Kidney capillary endothelial cell (primary cell): Measurements from ENCODE around the gene RFWD3.
A peak's percentile ranks its signal among the peaks of the same experiment; 100 is the strongest.
"Not testable (repeated sequence)": the region's sequence is repeated elsewhere in the genome, so short reads cannot be mapped to it uniquely, and the experiment has no call there.

Experiments used
- DNase-seq: peaks from one replicate; pipeline ENCODE4 v3.0.0-alpha.2; 2018; ENCODE audit warnings: low spot score

RFWD3 gene, protein sequence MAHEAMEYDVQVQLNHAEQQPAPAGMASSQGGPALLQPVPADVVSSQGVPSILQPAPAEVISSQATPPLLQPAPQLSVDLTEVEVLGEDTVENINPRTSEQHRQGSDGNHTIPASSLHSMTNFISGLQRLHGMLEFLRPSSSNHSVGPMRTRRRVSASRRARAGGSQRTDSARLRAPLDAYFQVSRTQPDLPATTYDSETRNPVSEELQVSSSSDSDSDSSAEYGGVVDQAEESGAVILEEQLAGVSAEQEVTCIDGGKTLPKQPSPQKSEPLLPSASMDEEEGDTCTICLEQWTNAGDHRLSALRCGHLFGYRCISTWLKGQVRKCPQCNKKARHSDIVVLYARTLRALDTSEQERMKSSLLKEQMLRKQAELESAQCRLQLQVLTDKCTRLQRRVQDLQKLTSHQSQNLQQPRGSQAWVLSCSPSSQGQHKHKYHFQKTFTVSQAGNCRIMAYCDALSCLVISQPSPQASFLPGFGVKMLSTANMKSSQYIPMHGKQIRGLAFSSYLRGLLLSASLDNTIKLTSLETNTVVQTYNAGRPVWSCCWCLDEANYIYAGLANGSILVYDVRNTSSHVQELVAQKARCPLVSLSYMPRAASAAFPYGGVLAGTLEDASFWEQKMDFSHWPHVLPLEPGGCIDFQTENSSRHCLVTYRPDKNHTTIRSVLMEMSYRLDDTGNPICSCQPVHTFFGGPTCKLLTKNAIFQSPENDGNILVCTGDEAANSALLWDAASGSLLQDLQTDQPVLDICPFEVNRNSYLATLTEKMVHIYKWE

DNA sequence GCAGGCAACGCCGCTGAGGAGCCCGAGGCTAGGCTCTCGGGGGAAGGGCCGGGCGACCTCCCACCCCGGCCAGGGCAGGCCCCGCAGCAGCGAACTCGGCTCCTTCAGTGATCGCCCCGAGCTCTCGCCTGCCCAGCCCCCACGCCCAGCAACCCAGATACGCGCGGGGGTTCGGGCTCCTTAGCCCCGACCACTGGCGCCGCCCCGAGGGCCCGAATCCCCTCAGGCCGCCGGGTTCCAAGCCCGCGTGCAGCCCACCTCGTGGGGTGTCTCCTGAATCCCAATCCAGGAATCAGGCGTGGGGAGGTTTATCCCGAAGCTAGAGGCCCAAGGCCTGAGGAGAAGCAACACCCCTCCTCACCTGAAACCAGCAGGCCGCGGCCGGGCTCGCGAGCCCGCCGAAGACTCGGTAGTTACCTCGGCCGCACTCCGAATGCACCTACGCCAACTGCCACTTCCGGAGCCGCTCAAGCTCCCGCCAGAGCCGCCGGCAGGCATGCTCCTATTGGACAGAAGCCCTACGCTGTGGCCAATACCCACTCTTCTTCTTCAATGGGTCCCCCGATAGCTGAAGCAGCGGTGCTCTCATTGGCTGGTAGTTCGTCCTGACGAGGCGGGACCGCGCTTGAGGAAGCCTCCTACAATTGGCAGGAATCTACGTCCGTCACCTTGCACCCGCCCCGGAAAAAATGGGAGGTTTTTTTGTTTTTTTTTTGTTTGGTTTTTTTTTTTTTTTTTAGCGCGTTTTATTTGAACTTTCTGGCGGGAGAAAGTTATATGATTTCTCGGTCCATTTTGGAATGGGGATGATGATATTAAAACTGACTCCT lies at the start of gene RFWD3:
Gene RFWD3, minus strand, starts transcription at position 453 of the 830 bp plus-strand sequence. CDS start 5,428 bp downstream, outside the sequence.
- peak; percentile 98 for DNase-seq

DNA sequence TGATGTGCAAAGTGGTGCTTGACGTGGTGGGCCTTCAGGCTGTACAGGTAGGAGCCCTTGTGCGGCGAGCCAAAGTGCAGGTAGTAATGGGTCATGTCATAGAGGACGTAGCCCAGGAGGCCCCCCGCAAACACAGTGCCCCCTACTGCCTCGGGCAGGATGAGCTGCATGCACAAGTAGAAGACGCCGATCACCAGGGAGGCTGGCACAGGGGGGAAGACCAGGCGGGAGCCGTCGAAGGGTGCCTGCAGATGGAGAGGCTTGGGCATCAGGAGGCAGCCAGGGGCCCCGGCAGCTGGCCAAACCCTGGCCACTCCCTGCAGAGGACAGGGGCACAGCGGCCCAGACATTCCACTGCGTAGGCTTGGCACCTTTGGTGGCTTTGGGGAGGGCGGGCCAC lies 49.7 kb upstream of the RFWD3 start:
- no peak for DNase-seq

DNA sequence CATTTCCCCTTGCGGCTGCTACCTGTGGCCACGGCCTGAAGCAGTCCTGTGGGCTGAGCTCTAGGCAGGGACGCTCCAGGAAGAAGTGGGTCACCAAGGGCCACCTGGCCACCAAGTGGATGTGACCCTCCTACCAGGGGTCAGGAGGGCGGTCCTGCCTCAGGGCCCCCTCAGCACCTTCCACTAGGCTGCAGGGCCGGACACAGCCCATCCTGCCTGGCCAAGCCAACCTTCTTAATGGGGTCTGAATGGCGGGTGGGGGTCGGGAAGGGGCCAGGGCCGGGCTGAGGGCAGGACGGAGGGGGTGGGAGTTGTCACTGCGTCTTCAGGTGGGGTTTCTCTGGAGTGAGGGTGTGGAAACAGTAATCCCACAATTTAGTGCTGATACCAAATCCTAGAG lies 47.2 kb upstream of the RFWD3 start:
- DNase-seq: no peak

DNA sequence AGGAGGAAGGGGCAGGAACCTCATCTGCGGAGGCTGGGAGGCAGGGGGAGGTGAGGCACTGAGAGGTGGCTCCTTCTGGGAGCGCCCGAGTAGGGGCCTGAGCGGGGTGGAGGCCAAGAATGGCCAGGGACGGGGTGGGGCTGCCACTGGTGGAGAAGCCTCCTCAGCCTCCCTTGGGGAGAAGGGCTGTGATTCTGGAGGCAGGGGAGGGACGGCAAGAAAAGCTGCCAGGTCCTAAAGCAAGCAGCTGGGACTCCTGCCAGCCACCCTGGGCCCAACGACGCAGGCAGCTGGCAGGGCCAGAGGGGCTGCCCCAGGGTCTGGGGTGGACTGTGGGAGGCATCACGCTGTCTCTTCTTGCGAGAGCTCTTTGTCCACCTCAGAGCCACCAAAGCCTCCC lies 46.6 kb upstream of the RFWD3 start:
- DNase-seq: no peak

DNA sequence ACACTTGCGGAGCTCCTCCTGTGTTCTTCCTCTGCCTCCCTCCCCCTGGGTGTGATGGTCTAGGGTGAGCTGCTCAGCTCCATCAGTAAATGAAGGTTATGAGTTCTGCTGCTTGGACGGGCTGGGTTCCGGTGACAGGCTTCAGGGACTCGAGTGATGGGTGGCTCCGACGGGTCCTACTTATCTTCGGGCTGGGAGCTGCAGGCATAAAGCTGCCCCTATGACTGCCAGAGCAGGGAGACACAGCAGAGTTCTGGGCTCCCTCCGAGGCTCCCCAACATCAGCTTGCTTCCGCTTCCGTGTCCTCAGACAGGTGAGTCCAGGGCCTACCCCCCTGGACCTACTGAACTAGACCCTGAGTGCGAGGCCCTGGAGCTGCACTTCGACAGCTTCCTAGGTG lies 45.3 kb upstream of the RFWD3 start:
- DNase-seq: no peak

DNA sequence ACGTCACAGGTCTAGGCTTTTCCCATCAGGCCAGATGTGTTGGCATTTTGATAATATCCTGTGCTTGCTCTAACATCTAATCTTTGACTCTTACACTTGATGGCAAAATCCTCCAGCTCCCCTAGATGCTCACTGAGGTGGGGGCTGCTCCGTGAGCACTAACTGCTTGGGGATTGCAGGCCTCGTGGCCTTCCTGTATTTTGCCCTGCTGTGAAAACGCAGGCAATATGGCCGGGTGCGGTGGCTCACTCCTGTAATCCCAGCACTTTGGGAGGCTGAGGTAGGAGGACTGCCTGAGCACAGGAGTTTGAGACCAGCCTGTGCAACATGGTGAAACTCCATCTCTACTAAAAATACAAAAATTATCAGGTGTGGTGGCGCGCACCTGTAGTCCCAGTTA lies 43.7 kb upstream of the RFWD3 start:
- no peak for DNase-seq

DNA sequence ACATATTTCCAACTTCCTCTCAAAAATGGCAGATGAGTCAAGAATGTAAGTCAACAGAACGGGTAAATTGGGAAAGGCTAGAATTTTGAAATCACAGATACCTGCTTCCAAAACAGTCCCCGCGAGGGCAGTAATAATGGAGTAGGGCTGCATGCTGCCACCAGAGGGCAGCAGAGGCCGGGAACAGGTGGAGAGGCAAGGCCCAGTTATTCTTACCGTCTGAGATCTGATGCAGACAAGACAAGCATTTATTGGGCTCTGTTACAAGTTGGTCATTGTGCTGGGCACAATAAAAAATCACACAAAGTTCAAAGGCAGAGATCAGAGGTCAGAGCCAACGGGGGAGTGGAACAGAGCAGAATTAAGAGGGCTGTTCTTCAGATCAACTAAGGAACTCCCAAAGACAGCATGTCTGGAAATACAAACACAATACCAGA lies 42.8 kb upstream of the RFWD3 start:
- DNase-seq: peak; percentile 67

DNA sequence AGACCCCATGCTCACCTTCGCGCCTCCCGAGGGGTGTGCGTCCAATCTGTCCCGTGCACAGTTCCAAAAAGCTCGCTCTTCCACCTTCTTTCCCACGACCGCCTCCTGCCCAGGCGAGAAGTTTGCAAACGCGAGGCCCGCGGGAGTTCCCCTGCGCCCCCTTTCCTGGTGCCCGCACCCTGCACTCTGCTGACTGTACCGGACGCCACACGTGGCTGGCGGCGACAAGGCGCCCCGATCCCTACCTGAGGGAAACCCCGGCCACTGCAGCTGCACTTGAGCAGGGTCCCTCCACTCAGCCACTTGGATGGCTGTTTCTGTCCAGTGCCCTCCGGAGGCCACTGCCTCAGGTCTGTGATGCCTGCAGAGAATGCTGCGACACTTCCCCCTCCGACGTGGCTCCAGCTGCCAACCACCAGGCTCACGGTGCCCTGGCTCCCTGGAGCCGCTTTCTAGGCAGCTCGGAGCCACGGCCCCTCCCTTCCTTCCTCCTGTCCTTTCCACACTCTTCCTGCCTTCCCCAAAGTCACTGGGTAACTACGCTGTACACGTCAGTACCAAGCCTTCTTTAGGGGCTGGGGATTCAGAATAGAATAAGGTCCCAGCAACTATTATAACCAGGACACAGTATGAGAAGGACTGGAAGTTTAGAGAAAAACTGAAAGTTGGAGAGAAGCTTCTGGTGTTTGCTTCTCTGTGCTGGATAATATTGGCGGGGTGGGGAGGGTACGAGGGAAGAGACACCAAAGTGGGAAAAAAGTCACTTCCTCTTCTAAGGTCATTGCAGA lies 34.0 kb upstream of the RFWD3 start, which contains the start of gene MLKL:
Gene MLKL, minus strand, starts transcription at position 425 of the 788 bp plus-strand sequence. CDS start 5,105 bp downstream, outside the sequence.
- DNase-seq: peak; percentile 91

DNA sequence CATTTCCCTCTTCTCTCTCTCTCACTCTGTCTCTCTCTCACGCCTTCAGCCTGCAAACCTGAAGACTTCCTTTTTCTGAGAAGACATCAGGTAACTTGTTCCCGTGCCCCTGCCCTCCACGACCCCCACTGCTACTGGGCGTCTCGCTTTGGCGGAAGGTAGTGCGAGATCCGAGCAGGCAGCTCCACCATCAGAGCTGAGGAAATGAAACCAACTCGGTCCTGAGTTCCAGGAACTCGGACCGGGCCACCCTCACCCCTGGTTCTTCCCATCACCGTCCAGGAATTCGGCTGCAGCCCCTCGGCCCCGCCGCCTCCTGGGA lies 33.4 kb upstream of the RFWD3 start:
- DNase-seq: no peak

DNA sequence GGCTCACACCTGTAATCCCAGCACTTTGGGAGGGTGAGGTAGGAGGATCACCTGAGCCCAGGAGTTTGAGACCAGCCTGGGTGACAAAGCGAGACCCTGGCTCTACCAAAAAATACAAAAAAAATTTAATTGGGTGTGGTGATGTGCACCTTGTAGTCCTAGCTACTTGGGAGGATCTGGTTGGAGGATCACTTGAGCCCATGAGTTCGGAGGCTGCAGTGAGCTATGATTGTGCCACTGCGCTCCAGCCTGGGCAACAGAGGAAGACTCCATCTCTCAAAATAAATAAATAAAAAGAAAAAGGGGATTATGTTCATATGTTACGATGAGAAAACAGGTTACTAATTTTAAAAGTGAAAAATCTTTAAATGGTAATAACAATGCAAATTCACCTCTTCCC lies 33.0 kb upstream of the RFWD3 start:
- DNase-seq: no peak

DNA sequence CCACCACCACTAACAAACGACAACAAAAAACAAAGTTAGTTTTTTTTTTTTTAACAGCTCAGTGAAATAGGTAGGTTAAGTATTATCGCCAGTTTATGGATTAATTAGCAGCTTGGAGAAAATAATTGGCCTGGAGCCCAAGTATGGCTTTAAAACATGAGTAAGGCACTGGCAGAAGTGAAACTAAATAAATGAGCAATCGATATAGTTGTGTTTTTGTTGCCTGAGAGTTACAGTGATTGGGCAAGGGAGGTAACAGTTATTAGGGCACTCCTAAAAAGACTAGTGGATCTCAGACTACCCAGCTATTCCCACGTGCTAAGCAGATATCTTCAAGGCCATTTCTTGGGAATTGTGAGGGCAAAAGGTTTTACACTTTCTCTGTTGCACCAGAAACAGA lies 31.5 kb upstream of the RFWD3 start:
- DNase-seq: no peak

DNA sequence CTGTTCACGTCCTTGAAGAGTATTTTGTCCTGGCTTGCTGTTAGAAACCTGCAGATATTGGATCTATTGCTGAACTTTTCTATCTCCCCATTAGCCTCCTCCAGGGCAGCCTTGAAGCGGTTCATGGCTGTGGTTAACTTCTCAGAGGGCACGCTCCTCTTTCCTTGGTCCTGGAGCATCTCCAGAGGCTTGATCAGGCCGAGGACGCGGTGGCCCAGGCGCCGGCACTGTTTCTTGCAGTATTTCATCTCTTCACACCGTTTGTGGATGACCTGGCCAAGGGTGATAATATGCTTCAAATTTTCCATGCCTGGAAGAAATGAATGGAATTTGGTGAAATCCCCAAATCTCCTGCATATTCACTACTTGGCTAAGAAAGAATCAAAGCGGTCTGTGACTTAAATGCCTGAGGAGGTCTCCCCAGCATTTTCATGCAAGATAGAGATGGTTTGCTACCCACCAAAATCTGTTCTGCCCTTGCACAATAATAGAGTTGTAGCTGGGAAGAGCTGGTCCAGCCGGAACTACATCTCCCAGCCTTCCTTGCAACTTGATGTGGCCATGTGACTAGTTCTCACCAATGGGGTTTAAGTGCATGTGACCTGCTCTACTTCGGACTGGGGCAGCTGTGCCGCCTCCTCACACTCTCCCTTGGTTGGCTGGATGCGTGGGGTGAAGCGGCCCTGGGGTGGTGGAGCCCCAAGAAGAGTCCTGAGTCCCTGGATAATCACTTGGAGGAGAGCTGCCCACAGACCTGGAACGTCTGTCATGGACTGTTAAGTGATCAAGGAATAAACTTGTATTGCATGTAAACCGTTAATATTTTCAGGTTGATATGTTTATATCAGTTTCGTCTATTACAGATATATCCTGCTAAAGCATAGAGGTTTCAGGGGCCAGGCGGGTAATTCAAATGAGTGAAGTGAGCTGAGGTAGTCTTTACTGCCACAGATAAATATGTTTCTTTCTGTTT lies 29.1 kb upstream of the RFWD3 start:
- peak; percentile 73 for DNase-seq

DNA sequence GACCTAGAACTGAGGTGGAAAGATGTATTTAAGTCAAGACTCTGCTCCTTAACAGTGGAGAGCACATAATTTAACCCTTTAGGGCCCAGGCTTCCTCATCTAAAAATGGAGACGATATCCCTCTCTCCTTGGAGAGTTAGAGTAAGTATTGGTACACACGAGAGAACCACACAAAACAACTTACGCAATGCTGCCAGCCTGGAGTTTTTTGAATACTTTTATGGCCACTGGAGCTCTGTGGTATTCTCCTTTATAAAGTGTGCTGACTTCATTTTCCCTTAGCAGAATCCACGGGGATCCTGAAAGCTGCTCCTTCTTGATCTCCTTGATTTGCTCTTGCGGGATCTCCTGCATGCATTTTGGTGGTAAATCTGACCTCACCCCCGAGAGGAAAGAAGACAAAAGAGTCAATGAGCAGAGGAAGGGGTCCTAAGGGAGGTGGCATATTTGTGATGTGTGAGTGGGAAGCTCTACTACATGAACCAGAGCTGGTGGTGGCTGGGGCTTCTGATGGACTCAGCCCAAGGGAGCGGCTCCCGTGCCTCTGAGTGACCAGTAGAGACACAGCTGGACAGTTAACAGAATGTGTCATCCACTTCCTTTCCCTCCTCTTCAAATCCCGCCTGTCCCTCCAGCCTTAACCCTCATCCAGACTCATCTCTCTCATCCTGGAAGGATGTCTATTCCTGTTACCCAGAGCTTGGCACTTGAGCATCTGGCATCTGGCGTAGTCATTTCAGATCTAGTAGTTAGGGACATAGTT lies 24.6 kb upstream of the RFWD3 start:
- no peak for DNase-seq

DNA sequence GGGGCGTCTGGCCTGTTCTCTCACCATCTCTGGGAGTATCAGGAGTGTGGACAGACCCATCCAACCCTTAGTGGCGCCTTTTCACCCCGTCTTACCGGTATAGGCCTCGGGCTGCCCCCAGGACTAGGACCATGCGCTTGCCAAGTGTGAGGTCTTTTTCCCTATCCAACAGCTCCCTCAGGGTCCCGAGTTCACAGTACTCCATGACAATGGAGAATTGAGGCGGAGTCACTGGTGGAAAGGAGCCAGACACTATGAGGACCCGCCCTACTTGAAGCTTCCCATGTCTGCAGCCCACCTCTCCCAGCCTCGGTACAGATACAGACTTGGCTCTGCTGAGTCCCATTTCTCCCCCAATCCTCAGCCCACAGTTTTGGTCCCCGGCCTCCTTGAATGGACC lies 15.9 kb upstream of the RFWD3 start:
- DNase-seq: no peak

DNA sequence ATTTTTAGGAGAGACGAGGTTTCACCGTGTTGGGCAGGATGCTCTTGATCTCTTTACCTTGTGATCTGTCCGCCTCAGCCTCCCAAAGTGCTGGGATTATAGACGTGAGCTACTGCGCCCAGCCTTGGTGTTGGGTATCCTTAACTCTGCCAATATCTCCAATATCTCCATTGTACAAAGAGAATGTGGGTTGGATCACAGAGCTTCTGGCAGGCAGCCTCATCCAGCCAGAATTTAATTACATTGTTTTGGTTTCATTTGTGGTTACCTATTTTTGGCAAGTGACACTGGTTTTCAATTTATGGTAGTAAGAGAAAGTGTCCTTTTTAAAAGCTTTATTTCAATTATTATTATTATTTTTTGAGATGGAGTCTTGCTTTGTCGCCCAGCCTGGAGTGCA lies 14.0 kb upstream of the RFWD3 start:
- no peak for DNase-seq

DNA sequence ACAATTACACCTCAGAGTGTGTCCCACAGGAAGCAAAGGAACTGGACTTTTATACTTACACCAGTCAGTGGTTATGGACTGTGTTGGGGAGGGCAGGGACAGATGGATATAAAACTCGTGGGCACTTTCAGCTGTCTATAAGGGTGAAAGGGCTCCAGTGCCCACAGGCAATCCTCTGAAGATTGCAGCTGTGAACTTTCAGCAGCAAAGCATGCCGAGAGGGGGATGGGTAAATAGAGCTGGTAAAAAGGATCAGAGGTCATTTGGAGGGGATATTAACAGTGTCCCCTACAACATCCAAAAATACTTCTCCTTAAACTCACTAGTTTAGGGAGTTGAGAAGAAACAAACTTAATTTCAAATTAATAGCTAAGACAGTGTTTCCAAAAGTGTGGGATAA lies 13.3 kb upstream of the RFWD3 start:
- DNase-seq: no peak

DNA sequence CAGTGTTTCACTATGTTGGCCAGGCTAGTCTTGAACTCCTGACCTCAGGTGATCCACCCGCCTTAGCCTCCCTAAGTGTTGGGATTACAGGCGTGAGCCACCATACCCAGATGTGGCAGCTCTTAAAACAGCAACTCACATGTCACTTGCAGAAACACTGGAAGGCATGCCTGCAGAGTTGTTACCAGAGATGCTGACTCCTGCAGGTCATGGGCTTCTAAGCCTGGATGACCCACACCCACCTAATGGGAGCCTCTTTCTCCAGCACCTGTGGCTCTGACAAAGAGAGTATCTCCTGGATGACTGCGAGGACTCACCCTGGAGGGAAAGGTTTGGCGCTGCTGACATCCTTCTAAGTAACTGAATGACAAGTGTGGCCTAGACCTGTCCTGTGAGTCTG lies 11.2 kb upstream of the RFWD3 start:
- DNase-seq: no peak

DNA sequence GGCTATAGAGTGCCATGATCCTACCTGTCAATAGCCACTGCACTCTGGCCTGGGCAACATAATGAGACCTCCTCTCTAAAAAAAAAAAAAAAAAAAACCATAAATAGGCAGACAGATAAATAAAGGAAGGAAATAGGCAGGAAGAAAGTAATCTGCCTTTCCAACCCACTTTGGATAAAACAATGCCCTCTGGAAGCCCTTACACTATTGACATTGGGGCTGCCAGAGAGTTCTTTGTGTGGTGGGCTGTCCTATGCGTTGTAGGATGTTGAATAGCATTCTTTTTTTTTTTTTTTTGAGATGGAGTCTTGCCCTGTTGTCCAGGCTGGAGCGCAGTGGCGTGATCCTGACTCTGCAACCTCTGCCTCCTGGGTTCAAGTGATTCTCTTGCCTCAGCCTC lies 7.2 kb upstream of the RFWD3 start:
- DNase-seq: no peak

DNA sequence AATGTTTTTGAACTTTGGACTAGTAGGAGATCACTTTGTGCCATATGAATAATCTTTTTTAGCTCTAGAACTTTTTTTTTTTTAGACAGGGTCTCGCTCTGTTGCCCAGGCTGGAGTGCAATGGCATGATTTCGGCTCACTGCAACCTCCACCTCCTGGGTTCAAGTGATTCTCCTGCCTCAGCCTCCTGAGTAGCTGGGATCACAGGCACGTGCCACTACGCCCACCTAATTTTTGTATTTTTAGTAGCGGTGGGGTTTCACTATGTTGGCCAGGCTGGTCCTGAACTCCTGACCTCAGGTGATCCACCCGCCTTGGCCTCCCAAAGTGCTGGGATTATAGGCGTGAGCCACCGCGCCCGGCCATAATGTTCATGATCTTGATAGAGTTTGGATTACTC lies 2.2 kb upstream of the RFWD3 start:
- DNase-seq: not testable (repeated sequence)

DNA sequence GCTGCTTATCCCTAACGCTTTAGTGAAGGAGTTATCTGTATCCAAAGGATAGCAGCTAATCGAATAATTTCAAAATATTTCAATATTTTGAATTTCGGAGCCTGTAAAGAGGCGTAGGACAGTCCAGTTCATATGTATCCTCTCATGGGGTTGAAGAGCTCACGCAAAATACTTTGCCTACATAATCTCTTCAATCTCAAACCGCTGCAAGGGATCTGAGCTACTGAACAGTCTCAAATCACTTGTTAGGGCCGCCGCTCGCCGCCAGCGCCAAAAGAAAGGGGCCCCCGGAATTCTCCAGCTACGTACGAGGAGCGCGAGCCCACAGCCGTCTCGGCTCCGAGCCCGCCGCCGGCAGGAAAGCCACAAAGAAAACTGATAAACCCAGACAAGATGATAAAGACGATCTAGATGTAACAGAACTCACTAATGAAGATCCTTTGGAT lies 601 bp upstream of the RFWD3 start:
- DNase-seq: no peak
